ENCODE measurements around the gene DNHD1. TPM values are rescaled to one million over a fixed set of nuclear protein-coding genes. Genes with fewer than 3 reads are reported as not detected.

The DNHD1 gene
- total RNA-seq, 4 donors from 2014 or later = 3.4 to 10.5 (median 4.3) TPM

Other genes starting within 250 kb of the DNHD1 start
- not detected for gene CCKBR, start 237.4 kb upstream of the DNHD1 start, total RNA-seq
- gene CAVIN3, start 176.8 kb upstream of the DNHD1 start, total RNA-seq = 10 to 100 TPM; 12.9 to 53.6 (median 34.1) TPM
- gene SMPD1, start 106.8 kb upstream of the DNHD1 start, total RNA-seq = 10 to 100 TPM; 19.2 to 56.1 (median 42.4) TPM
- gene APBB1, start 78.2 kb upstream of the DNHD1 start, total RNA-seq = 10 to 100 TPM; 18.5 to 49.2 (median 46.2) TPM
- 10 to 100 TPM in 1 of 4 donors, 1 to 10 TPM in 1, not detected in 2; 8.7 to 17.6 TPM for gene HPX, start 56.3 kb upstream of the DNHD1 start, total RNA-seq
- gene TRIM3, start 23.3 kb upstream of the DNHD1 start, total RNA-seq = 10 to 100 TPM; 15.3 to 20.0 (median 16.5) TPM
- 10 to 100 TPM; 20.1 to 27.8 (median 24.4) TPM for gene ARFIP2, start 15.9 kb upstream of the DNHD1 start, total RNA-seq
- gene TIMM10B, start 15.8 kb upstream of the DNHD1 start, total RNA-seq = 10 to 100 TPM; 10.0 to 14.5 (median 12.4) TPM
- gene RRP8, start 106.3 kb downstream of the DNHD1 start, total RNA-seq = 10 to 100 TPM; 10.9 to 25.7 (median 14.9) TPM
- 100 to 1,000 TPM in 1 of 4 donors, 10 to 100 TPM in 3; 48.3 to 113 (median 70.5) TPM for gene ILK, start 106.5 kb downstream of the DNHD1 start, total RNA-seq
- 10 to 100 TPM; 49.8 to 77.8 (median 65.7) TPM for gene TAF10, start 114.9 kb downstream of the DNHD1 start, total RNA-seq
- gene TPP1, start 122.1 kb downstream of the DNHD1 start, total RNA-seq = 10 to 100 TPM; 13.9 to 43.4 (median 19.6) TPM
- gene DCHS1, start 158.5 kb downstream of the DNHD1 start, total RNA-seq = 1 to 10 TPM; 1.5 to 3.8 (median 2.8) TPM
- gene MRPL17, start 186.1 kb downstream of the DNHD1 start, total RNA-seq = 10 to 100 TPM; 25.1 to 33.4 (median 27.7) TPM